ENCODE results near the gene SLC25A45.

Gene SLC25A45

GRCh38 chr11:65418431-65418680, 35.9 kb upstream of the SLC25A45 start:
- H3K4me2 ChIP-seq (ENCODE audit: low read length): peak overlapping the region; percentile 88
- no peaks in the 10 kb centered on the region for H3K9me3 ChIP-seq (ENCODE audit: control insufficient read depth, insufficient read depth, low read length)
- H3F3A ChIP-seq (ENCODE audit: control insufficient read depth, insufficient read depth): peaks cover 41% of the 10 kb centered on the region
- no peaks in the 10 kb centered on the region for H3K9me2 ChIP-seq (replicated peaks; ENCODE audit: control insufficient read depth, low read length)
- peak overlapping the region; percentile 75 for H3K4me3 ChIP-seq (ENCODE audit: low read length)
- TF ChIP-seq EZH2phosphoT487 (IDR thresholded peaks at IDR 0.05; ENCODE audit: borderline replicate concordance, low read length): no peak
- no peak for TF ChIP-seq CTCF (IDR thresholded peaks at IDR 0.05; ENCODE audit: low read depth, low read length, poor library complexity, severe bottlenecking)
- H3K79me2 ChIP-seq (ENCODE audit: control insufficient read depth, low read length): peaks cover 56% of the 10 kb centered on the region
- H3K36me3 ChIP-seq (ENCODE audit: control insufficient read depth, low read length): peaks cover 19% of the 10 kb centered on the region
- H4K20me1 ChIP-seq (ENCODE audit: control insufficient read depth, insufficient read depth, low read depth, low read length): no peaks in the 10 kb centered on the region
- peaks cover 74% of the 10 kb centered on the region for H3K4me1 ChIP-seq (ENCODE audit: control insufficient read depth, low read length)
- peak overlapping the region; percentile 90 for H3K27ac ChIP-seq (ENCODE audit: low read depth, low read length)
- no peaks in the 10 kb centered on the region for H3K27me3 ChIP-seq (ENCODE audit: control insufficient read depth, low read length)

- H3K9me3 ChIP-seq (ENCODE audit: control insufficient read depth, insufficient read depth, low read length): no peaks in the 10 kb centered on the region
- H4K20me1 ChIP-seq (ENCODE audit: control insufficient read depth, insufficient read depth, low read depth, low read length): no peaks in the 10 kb centered on the region
- peaks cover 41% of the 10 kb centered on the region for H3F3A ChIP-seq (ENCODE audit: control insufficient read depth, insufficient read depth)
- peak overlapping the region; percentile 88 for H3K4me2 ChIP-seq (ENCODE audit: low read length)
- no peaks in the 10 kb centered on the region for H3K9me2 ChIP-seq (replicated peaks; ENCODE audit: control insufficient read depth, low read length)
- H3K4me1 ChIP-seq (ENCODE audit: control insufficient read depth, low read length): peaks cover 74% of the 10 kb centered on the region
- peaks cover 51% of the 10 kb centered on the region for H3K79me2 ChIP-seq (ENCODE audit: control insufficient read depth, low read length)
- H3K36me3 ChIP-seq (ENCODE audit: control insufficient read depth, low read length): peaks cover 14% of the 10 kb centered on the region
- H3K27ac ChIP-seq (ENCODE audit: low read depth, low read length): peak overlapping the region; percentile 90
- peak overlapping the region; percentile 75 for H3K4me3 ChIP-seq (ENCODE audit: low read length)
- TF ChIP-seq EZH2phosphoT487 (IDR thresholded peaks at IDR 0.05; ENCODE audit: borderline replicate concordance, low read length) (no peak), CTCF (IDR thresholded peaks at IDR 0.05; ENCODE audit: low read depth, low read length, poor library complexity, severe bottlenecking) (no peak)
- no peaks in the 10 kb centered on the region for H3K27me3 ChIP-seq (ENCODE audit: control insufficient read depth, low read length)
Observed at GRCh38 chr11:65417702-65418430, 35.4 kb upstream of the SLC25A45 start.

- H3K36me3 ChIP-seq (ENCODE audit: control insufficient read depth, low read length): peaks cover 13% of the 10 kb centered on the region
- H3K79me2 ChIP-seq (ENCODE audit: control insufficient read depth, low read length): peaks cover 43% of the 10 kb centered on the region
- no peaks in the 10 kb centered on the region for H3K9me2 ChIP-seq (replicated peaks; ENCODE audit: control insufficient read depth, low read length)
- no peaks in the 10 kb centered on the region for H4K20me1 ChIP-seq (ENCODE audit: control insufficient read depth, insufficient read depth, low read depth, low read length)
- peak overlapping the region; percentile 75 for H3K4me3 ChIP-seq (ENCODE audit: low read length)
- TF ChIP-seq CTCF (IDR thresholded peaks at IDR 0.05; ENCODE audit: low read depth, low read length, poor library complexity, severe bottlenecking) (no peak), EZH2phosphoT487 (IDR thresholded peaks at IDR 0.05; ENCODE audit: borderline replicate concordance, low read length) (no peak)
- peaks cover 41% of the 10 kb centered on the region for H3F3A ChIP-seq (ENCODE audit: control insufficient read depth, insufficient read depth)
- peak overlapping the region; percentile 90 for H3K27ac ChIP-seq (ENCODE audit: low read depth, low read length)
- H3K9me3 ChIP-seq (ENCODE audit: control insufficient read depth, insufficient read depth, low read length): no peaks in the 10 kb centered on the region
- H3K4me1 ChIP-seq (ENCODE audit: control insufficient read depth, low read length): peaks cover 74% of the 10 kb centered on the region
- no peaks in the 10 kb centered on the region for H3K27me3 ChIP-seq (ENCODE audit: control insufficient read depth, low read length)
- H3K4me2 ChIP-seq (ENCODE audit: low read length): peak overlapping the region; percentile 88
Observed at GRCh38 chr11:65416841-65417701, 34.6 kb upstream of the SLC25A45 start.
